COLO668 (cell line): ENCODE results near the gene QSOX1.
A peak's percentile ranks its signal among the peaks of the same experiment; 100 is the strongest.

Source experiments
- DNase-seq: peaks from one replicate; lab custom pipeline; 2025; ENCODE audit not compliant: unreplicated experiment; lab: John Stamatoyannopoulos, UW

The QSOX1 gene

DNA sequence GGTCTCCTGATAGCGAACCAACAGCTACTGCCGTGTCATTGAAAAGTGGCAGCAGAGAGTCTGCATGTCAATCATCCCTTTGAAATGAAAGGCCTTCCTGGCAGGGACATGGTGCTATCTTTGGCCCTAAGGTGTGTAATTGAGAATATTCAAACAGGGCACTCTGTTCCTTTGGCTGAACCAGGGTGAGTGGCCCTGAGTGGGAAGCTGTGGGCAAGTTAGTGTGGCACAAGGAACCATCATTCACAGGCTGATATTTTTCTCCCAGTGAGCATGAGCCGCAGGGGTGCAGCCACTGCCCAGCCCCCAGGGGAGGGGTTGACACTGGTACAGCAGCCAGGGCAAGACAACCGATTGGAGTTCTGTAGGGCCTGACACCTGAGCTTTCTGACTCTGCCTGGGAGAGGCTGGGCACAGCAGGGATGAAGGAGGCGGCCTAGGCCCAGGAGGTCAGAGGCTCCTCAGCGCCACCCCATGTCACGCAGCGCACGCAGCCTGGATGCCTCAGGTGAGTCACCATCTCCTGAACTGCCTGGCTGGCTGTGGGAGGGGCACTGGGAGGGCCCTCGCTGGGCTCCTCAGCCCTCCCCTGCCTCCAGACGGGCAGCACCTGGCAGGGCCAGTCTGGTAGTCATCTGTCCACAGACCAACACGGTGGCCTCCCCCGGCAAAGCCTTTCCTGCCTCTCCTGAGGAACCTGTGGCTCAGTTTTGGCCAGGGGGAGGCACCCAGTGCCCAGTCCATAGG lies 13.2 kb downstream of the QSOX1 start:
- DNase-seq = peak; percentile 97

DNA sequence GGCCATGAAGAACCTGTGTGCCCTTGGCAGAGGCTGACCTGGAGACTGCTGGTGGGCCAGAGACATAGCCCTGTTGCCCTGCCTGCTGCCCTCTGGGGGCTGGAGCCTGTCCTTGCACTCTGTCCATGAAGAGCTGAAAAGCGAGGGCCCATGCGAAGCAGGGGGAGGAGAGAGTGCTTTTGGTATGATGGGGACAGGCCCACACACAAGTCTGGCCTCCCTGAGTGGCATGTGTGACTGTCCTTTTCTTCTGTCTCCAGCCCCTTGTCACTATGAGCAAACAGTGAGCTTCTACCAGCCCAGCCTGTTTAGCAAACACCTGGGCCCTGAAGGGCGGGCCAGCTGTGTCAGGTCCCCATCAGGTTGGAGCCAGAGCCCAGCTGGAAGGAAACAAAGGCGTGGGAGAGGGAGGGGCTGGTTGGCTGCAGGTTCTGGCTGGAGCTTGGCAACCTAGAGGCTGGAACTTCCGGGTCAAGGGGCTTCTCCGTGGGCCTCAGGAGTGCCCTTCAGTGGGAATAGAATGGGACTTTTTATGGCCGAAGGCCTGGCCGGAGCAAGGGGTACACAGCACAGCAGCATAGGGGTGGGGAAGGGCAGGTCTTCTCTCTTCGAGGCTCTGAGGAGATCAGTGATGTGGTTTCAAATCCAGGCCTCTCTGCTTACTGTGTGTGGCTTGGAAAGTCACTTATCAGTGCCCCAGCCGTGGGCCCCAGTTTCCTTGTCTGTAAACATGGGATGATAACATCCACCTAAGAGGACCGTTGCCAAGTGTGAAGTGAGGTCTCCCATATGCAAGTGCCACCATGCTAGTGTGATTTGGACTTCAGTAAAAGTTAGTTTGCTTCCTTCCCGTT lies 14.3 kb downstream of the QSOX1 start:
- peak; percentile 94 for DNase-seq

DNA sequence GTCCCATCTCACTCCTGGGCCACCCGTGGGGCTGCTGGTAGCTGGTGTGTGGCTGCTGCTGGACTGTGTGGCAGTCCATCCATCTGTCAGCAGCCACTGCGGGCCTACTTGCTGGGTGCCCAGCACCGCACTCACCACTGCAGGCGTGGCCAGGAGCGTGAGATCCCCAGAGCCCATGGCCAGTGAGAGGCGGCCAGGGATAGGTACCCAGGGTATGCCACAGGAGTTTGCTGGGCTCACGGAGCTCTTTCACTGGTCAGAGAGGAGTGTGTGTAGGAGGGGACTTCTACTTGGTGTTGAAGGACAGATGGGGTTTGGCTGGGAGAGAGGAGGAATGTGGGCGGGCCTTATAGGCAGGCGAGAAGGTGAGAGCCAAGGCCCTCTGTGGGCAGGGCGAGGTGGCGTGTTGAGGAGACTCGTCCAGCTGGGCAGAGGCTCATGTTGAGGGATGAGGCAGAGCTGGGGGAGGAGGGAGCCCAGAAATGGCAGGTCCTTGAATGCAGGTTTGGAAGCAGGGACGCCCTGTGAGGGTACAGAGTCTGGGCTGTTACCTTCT lies 15.0 kb downstream of the QSOX1 start:
- DNase-seq = no peak

DNA sequence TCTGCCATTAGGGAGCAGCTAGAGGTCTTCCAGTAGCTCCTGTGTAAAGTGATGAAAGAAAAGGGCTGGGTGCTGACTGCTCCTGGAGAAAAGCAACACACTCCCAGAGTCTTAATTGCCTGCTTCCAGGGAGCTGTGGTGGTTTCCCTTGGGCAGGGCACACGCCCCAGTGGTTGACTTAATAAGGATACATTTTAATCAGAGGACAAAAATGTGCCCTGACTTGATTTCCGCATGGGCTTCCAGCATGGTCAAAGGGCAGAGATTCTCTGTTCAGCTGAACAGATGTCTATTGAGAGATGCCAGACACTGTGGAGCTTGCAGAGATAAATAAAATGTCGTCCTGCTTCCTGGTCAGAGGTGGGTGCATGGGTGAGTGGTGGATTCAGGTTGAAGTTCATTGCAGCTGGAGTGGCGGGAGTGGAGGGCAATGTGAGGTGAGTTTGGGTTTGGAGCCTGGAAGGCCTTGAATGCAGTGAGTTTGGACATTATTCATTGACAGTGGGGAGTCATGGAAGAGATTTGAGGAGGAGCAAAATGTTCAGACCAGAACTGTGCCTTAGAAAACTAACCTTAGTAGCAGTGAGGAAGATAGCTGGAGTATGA lies 16.0 kb downstream of the QSOX1 start:
- no peak for DNase-seq

DNA sequence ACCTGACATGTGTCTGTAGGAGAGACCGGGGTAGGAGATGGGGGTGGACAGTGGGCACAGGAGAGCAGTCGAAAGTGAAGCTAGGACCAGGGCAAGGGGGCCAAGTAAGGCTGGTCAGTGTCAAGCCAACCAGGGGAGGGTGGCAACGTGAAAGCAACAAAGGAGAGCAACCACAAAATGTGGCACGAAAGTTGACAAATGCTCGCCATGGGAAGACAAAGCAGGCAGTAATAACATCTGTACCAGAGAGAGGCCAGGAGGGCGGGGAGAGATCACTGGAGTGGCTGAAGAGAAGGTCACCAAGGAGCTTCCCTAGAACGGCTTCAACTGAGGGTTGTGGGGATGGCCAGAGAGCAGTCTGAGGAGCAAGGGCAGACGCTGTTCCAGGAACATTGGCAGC lies 17.0 kb downstream of the QSOX1 start:
- no peak for DNase-seq

DNA sequence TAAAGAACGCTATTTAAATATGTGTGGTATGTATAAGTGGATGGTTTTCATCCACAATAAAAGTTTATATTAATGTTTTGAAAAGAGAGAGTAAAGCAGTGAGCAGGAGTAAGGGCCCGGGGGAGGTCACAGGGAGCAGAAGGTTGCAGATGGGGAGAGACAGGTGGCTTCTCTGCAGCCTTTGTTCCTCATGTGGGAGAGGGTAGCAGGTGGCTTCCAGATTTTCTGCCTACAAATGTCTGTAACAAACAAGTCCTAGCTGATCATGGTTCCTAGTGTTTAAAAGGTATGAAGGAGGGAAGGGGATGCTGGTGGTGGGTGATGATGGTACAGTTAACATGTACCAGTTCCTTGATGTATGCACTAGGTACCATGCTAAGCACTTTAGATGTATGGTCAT lies 18.8 kb downstream of the QSOX1 start:
- DNase-seq = peak; percentile 25

DNA sequence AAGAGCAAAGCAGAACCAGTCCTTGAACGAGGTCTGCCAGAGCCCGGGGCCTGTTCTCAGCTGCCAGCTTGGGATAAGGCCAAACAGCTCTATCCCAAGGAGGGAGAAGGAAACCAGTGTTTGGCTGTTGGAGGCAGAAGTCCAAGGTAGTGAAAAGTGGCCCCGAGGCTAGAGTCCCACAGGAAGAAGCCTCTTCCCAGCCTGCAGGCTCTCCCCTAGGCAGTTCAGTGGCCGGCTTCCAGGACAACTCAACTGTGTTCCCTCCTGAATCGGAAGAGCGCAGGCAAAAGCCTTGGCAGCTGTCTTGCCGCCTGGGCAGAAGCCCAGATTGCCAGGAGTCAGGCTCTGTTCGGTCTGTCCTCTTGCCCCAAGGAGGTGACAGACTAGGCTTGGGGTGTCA lies 19.3 kb downstream of the QSOX1 start:
- no peak for DNase-seq

DNA sequence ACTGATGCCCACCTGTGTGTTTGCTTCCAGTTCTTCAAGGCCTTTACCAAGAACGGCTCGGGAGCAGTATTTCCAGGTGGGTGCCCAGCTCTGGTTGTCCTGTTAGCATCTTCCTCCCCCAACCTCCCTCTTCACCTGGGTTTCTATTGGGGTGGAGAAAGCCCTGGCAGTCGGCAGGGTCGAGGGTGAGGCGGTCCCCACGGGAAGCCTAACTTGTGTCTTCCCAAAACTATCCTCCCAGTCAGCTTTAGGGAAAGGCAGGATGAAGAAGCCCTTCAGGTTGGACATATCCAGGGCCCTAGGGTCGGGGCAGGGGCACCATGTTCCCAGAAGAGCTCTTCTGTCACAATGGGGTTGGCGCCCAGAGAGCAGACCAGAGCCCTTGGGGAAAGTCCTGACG lies 20.6 kb downstream of the QSOX1 start:
- no peak for DNase-seq

DNA sequence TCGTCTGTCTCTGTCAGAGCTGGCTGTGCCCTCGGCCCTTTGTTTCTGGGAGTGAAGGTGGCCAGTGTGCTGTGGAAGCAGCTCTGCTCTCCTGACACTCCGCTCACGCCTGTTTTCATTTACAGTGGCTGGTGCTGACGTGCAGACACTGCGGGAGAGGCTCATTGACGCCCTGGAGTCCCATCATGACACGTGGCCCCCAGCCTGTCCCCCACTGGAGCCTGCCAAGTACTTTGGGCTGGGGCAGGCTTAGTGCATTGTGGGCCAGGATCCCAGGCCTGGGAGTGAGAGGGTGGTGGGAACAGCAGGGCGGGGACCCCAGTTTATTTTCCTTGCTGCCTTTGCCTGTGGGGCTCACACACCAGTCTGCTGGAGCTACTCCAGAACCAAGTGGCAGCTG lies 21.1 kb downstream of the QSOX1 start:
- no peak for DNase-seq

DNA sequence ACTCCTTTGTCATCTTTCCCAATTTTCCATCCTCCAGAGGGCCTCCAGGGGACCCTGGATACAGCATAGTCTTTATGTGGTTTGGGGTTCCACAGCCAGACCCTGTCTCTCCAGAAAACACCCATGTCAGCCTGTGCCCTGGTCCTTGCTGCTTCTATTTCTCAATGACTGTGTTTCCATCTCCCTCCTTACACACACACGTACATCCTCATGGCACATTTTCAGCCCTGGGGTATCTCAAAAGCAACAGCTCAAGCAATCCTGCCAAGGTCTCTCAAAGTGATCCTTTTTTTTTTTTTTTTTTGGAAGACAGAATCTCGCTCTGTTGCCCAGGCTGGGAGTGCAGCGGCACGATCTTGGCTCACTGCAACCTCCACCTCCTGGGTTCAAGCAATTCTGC lies 22.3 kb downstream of the QSOX1 start:
- DNase-seq = no peak

DNA sequence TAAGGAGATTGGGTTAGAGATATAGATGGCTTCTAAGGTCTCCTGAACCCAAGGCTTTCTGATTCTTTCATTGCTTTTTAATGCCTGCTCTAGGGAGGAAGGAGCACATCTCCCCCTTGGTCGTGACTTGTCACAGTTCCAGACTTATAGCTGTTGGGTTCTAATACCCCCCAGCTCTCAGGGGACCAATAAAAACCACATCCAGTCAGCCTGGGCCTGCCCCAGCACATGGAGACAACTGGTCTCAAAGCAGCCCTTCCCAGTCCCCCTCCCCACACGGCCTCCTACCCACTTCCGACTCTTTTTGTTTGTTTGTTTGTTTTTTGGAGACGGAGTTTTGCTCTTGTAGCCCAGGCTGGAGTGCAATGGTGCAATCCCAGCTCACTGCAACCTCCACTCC lies 23.3 kb downstream of the QSOX1 start:
- DNase-seq = no peak

DNA sequence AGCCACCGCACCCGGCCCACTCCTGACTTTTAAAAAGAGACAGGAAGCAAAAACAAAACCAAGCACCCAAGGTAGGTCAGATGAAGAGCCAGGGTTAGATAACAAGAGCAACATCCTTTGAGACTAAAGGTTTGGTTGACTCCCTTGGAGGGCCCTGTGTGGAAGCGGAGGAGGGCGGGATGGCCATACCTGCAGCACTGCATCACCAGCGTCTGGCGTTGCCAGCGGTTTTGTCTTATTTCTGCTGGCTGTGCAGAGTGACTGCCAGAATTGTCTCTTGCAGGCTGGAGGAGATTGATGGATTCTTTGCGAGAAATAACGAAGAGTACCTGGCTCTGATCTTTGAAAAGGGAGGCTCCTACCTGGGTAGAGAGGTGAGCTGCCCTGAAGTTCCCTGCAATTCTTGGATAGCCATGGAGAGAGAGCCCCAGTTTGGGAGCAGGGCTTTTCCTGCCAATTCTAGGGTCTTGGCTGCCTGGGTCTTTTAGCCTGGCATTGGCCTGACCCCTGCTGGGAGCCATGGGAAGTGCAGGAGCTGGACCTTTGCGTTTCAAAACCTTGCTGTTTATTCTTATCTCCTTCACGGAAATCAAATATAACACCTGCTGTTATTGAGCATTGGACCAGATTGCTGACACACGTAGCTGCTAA lies 24.0 kb downstream of the QSOX1 start:
- peak; percentile 70 for DNase-seq

DNA sequence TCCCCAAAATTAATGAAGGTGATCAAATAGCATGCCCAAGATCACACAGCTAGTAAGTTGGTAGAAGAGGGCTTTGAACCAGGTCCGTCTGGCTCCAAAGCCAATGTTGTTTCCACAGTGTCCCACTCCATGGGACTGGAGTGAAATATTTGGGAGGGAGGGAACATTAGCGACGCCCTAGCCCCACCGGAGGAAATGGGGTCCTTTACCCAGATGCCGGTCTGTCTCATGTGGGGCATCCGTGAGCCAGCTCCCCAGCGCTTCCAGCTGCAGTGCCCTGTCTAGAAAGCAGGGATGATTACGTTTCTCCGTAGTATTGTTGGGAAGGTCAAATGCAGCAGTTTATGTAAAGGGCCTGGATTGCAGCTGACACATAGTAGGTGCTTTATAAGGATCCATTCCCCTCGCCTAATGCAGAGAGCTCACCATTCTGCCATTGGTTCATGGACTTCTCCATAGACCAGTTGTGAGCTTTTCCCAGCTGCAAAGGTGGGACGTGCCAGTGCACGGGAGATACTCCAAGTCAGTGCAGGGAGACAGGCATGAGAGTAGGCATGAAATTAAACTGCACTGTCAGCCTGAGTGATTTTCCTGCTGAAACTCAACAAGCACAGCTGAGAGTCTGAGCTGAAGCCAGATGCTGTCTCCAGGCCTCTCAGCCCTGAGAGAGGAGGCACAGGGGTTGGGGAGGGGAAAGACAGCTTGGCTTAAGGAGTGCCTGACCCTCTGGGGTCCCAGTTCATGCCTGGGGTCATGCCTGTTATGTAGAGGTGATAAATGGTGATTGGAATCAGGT lies 24.7 kb downstream of the QSOX1 start:
- no peak for DNase-seq

DNA sequence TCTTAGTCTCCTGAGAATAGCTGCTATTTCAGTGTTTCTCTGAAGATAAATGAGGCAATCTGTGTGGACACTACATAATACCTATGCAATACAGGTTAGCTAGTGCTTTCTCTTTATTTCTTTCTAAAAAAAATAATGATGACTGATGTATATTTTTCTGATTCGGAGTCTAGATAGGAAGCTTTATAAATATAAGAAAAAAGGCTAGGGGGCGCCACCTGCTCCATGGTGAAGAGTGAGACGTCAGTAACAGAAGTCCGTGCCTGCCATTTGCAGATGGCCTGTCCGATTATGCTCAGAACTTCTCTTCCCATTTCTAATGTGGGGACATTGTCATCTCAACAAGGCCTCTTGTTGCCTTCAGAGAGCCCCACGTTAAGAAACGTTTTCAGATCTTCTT lies 26.4 kb downstream of the QSOX1 start:
- DNase-seq = peak; percentile 34

DNA sequence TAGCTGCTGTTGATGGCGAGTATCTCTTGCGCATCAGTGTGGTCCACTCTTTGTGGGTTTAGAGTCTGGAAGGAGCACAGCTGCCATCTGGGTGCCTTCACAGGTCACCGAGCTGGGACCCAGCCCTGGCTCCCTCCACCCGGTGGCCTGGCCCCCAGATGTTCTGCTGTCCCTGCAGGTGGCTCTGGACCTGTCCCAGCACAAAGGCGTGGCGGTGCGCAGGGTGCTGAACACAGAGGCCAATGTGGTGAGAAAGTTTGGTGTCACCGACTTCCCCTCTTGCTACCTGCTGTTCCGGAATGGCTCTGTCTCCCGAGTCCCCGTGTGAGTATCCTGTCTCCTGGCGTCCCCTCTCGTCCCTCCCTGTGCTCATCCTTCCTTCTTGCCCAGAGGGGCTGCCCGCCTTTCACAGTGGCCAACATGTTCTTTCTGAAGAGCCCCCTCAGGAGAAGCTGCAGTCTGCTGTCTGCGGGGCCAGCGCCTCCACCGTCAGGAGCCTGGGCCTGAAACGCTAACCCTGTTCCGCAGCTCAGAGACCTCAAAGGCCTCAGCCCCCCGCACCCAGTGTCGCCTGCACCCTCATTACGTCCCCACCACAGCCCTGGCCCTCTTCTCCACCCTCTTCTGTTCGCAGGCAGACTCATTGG lies 27.4 kb downstream of the QSOX1 start:
- DNase-seq = no peak

DNA sequence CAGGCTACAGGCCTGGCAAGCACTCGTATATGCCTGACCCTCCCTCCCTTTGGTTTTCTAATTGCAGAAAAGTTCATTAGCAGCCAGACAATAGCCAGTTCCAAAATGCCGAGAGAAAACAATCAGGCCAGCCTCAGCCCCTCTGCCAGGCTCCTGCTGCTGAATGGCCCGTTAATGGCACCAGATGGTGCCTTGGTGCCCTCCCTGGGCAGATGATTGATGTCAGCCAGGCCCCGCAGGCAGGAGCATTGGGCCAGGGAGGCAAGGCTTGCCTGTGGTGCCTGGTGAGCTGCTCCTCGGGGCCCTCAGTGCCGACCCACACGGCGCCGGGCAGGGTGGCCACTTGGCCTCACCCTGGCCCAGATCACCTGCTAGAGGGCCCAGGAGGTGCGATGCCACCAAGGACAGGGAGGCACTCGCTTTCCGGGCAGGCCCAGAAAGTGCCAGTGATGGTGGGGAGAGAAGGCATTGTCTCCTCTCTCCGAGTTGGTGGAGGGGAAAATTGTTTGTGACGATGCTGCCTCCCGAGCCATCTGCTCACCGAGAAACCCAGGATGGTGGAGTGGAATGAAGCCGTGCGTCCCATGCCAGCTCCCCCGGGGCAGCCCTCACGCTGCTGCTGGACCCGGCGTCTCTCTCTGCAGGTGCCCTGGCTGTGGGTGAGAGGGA lies 28.1 kb downstream of the QSOX1 start:
- no peak for DNase-seq

DNA sequence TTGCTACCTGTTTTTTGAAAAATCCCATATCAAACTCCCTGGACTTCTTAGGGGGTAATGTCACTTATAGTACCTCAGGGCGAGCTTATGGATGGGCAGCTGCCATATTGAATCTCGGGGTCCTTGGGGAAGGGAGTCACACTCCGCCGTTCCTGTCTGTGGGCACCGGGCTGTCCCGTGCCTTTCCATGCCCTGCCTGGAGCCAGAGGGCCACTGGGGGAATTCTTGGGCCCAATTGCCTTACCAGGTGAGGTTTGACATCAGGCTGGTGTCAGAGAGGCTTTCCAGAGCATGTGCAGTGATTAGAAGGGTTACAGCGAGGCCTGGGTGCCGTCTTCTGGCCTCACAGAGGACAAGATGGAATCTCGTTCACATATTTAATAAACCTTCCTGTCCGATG lies 28.8 kb downstream of the QSOX1 start:
- DNase-seq = no peak

DNA sequence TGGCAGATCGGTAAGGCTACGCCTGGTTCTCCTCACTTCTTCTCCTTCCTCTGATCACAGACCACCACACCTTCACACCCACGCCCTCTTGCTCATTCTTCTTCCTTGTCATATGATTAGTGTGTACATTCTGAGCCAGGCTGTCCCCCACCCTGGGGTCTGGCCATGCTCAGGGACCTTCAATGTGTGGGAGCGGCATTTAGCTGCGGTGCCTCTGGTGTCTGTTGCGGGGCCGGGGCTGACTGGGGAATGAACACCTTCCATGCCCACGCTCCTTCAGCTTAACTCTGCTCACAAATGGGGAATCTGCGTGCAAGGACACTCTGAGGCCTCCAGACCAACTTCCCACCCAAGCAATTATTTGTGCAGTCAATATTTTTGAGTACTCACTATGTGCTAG lies 29.4 kb downstream of the QSOX1 start:
- no peak for DNase-seq

DNA sequence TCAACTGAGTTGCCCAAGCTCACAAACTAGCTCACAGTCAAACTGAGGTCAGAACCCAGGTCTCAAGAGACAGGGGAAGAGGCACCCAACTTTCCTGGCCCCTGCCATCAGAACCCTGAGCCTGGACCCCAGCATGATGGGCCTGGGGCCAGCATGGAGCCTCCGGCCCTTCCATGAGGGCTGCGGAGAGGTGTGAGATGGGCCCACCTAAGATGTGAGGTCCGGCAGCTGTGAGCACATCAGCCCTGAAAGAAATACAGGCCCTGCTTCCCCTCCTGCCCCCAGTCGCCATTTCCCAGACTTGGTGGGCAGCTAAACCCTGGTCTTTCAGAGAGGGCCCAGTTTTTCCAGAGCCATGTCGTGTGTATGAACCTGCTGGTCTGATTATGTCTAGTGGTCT lies 30.6 kb downstream of the QSOX1 start:
- no peak for DNase-seq
